ENCODE measurements around the gene MTHFD1. TPM values are rescaled to one million over a fixed set of nuclear protein-coding genes. Genes with fewer than 3 reads are reported as not detected.

MTHFD1 gene
- total and polyA plus RNA-seq, 9 donors = 16.3 to 77.6 (median 52.1) TPM

GRCh38 chr14:64496764-64497163 is 108.6 kb downstream of the MTHFD1 start:
- no peak overlapping the region for H3K4me3 ChIP-seq
- TF ChIP-seq POLR2A (IDR thresholded peaks at IDR 0.05) (no peak), CTCF (IDR thresholded peaks at IDR 0.05) (no peak)
- H3K27ac ChIP-seq = no peak overlapping the region
- intact Hi-C loops (cut with DNase I) = no loop called here
- no peaks in the 10 kb centered on the region for H3K36me3 ChIP-seq
- no peaks in the 10 kb centered on the region for H3K27me3 ChIP-seq
- no peaks in the 10 kb centered on the region for H3K9me3 ChIP-seq
- peaks cover 6% of the 10 kb centered on the region for H3K4me1 ChIP-seq (ENCODE audit: insufficient read depth)
- no peak for DNase-seq

GRCh38 chr14:64500088-64500487 is 111.9 kb downstream of the MTHFD1 start:
- no peak for DNase-seq
- Histone ChIP-seq H3K4me3 (no peak overlapping the region), H3K4me1 (ENCODE audit: insufficient read depth) (peaks cover 5% of the 10 kb centered on the region), H3K27ac (no peak overlapping the region), H3K9me3 (no peaks in the 10 kb centered on the region), H3K36me3 (no peaks in the 10 kb centered on the region), H3K27me3 (no peaks in the 10 kb centered on the region)
- no peak for TF ChIP-seq EP300 (IDR thresholded peaks at IDR 0.05)
- no peak for TF ChIP-seq POLR2A (IDR thresholded peaks at IDR 0.05)
- no peak for TF ChIP-seq CTCF (IDR thresholded peaks at IDR 0.05)
- intact Hi-C loops (cut with DNase I) = loop anchor here in 1 of 4 donors (10.0 kb wide), 1 partner anchor 155 kb away; no protein-coding TSS in a partner anchor
- 96 to 98% (median 97%) methylated on average over 1 of the region's 1 CpG for WGBS, 3 donors

- peak; percentile 32 to 78 (median 44) for DNase-seq
- Histone ChIP-seq H3K27ac (peak overlapping the region in 1 of 2 donors; percentile 99), H3K9me3 (no peaks in the 10 kb centered on the region), H3K4me3 (peak overlapping the region; percentile 89), H3K27me3 (no peaks in the 10 kb centered on the region), H3K4me1 (ENCODE audit: insufficient read depth) (peaks cover 7% of the 10 kb centered on the region), H3K36me3 (no peaks in the 10 kb centered on the region)
- intact Hi-C loops (cut with DNase I) = loop anchor here in 1 of 4 donors (10.0 kb wide), 1 partner anchor 157 kb away; no protein-coding TSS in a partner anchor
- WGBS, 3 donors = 33 to 52% (median 36%) methylated on average over 8 of the region's 8 CpGs
- peak; percentile 52 for TF ChIP-seq POLR2A (IDR thresholded peaks at IDR 0.05)
- TF ChIP-seq CTCF (IDR thresholded peaks at IDR 0.05) = no peak
Measured at GRCh38 chr14:64501411-64502171, 113.4 kb downstream of the MTHFD1 start.

GRCh38 chr14:64502456-64502855 is 114.3 kb downstream of the MTHFD1 start:
- peak in 1 of 5 donors; percentile 27 for DNase-seq
- peak overlapping the region in 1 of 2 donors; percentile 99 for H3K27ac ChIP-seq
- no peaks in the 10 kb centered on the region for H3K36me3 ChIP-seq
- no peaks in the 10 kb centered on the region for H3K27me3 ChIP-seq
- TF ChIP-seq EP300 (IDR thresholded peaks at IDR 0.05) (no peak), POLR2A (IDR thresholded peaks at IDR 0.05) (no peak), CTCF (IDR thresholded peaks at IDR 0.05) (no peak)
- peaks cover 10% of the 10 kb centered on the region for H3K4me1 ChIP-seq (ENCODE audit: insufficient read depth)
- intact Hi-C loops (cut with DNase I) = loop anchor here in 1 of 4 donors (10.0 kb wide), 1 partner anchor 158 kb away; no protein-coding TSS in a partner anchor
- H3K9me3 ChIP-seq = no peaks in the 10 kb centered on the region
- H3K4me3 ChIP-seq = peak overlapping the region; percentile 89
- 50 to 58% (median 57%) methylated on average over 6 of the region's 6 CpGs for WGBS, 3 donors
